Mammary epithelial cell (primary cell): ENCODE results near the gene HDDC3.
"Not testable (repeated sequence)": the region's sequence is repeated elsewhere in the genome, so short reads cannot be mapped to it uniquely, and the experiment has no call there.

Experiments
- EZH2 ChIP-seq: IDR thresholded peaks from 2 replicates; pipeline ENCODE4 v1.6.1; 2012; ENCODE audit warnings: low read length, inconsistent platforms, borderline replicate concordance
- TF ChIP-seq, protein P1 (sequence below), 2 donors: IDR thresholded peaks in 1 of 2; conservative IDR thresholded peaks in 1 of 2; 2 replicates each; pipeline ENCODE4 v1.5.1; 2011 to 2012; ENCODE audit warnings: inconsistent platforms in 2 of 2, low read length in 2 of 2, mild to moderate bottlenecking in 2 of 2, control low read depth in 1 of 2, low read depth in 1 of 2; ENCODE audit not compliant: insufficient read depth in 1 of 2; ENCODE audit errors: extremely low read depth in 1 of 2

DNA sequence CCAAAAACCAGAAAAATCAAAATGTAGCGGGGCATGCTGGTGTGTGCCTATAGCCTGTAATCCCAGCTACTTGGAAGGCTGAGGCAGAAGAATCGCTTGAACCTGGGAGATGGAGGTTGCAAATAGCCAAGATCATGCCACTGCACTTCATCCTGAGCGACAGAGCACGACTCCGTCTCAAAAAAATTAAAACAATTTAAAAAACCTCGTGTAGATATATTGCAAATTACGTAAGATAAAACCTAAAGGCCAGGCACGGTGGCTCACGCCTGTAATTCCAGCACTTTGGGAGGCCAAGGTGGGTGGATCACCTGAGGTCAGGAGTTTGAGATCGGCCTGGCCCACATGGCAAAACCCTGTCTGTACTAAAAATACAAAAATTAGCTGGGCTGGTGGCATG, 5.6 kb downstream of the HDDC3 start:
- TF ChIP-seq, protein P1, sequence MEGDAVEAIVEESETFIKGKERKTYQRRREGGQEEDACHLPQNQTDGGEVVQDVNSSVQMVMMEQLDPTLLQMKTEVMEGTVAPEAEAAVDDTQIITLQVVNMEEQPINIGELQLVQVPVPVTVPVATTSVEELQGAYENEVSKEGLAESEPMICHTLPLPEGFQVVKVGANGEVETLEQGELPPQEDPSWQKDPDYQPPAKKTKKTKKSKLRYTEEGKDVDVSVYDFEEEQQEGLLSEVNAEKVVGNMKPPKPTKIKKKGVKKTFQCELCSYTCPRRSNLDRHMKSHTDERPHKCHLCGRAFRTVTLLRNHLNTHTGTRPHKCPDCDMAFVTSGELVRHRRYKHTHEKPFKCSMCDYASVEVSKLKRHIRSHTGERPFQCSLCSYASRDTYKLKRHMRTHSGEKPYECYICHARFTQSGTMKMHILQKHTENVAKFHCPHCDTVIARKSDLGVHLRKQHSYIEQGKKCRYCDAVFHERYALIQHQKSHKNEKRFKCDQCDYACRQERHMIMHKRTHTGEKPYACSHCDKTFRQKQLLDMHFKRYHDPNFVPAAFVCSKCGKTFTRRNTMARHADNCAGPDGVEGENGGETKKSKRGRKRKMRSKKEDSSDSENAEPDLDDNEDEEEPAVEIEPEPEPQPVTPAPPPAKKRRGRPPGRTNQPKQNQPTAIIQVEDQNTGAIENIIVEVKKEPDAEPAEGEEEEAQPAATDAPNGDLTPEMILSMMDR (conservative IDR thresholded peaks at IDR 0.05 in 1 of 2, IDR thresholded peaks at IDR 0.05 in 1 of 2; ENCODE audit: extremely low read depth in 1 of 2, insufficient read depth in 1 of 2, low read depth in 1 of 2, low read length in 2 of 2) = not testable (repeated sequence)
- TF ChIP-seq EZH2 = not testable (repeated sequence)
